Measurements from ENCODE around the gene OR2W3. TPM values are rescaled to one million over a fixed set of nuclear protein-coding genes. Genes with fewer than 3 reads are reported as not detected.

The OR2W3 gene
- total RNA-seq, 1 donor from 2014 or later: not detected

- no peak for DNase-seq (ENCODE audit: low spot score)
Measured at GRCh38 chr1:247914941-247915662, 19.7 kb downstream of the OR2W3 start.

GRCh38 chr1:247919952-247920351 is 24.6 kb downstream of the OR2W3 start, which contains the start of gene OR2T8:
Gene OR2T8 (plus strand): TSS chr1:247920252. CDS start chr1:247921018, 766 bp downstream.
- no peak for DNase-seq (ENCODE audit: low spot score)

- no peak for DNase-seq (ENCODE audit: low spot score)
Measured at GRCh38 chr1:247923941-247924340, 28.6 kb downstream of the OR2W3 start.

- no peak for DNase-seq (ENCODE audit: low spot score)
Measured at GRCh38 chr1:247924868-247925267, 29.5 kb downstream of the OR2W3 start, which contains the start of gene OR2AJ1. Gene OR2AJ1 (plus strand): TSS chr1:247924889. CDS start chr1:247933769, 8,880 bp downstream.

GRCh38 chr1:247933989-247934388 is 38.6 kb downstream of the OR2W3 start:
- DNase-seq (ENCODE audit: low spot score): no peak

- DNase-seq (ENCODE audit: low spot score): no peak
Measured at GRCh38 chr1:247935781-247936180, 40.4 kb downstream of the OR2W3 start.

GRCh38 chr1:247936415-247936814 is 41.0 kb downstream of the OR2W3 start:
- no peak for DNase-seq (ENCODE audit: low spot score)

GRCh38 chr1:247936965-247937734 is 41.8 kb downstream of the OR2W3 start:
- peak; percentile 90 for DNase-seq (ENCODE audit: low spot score)

GRCh38 chr1:247942624-247943023 is 47.2 kb downstream of the OR2W3 start:
- DNase-seq (ENCODE audit: low spot score): no peak

Other genes with a start within 250 kb of the OR2W3 start
- gene OR13G1, start 215.8 kb upstream of the OR2W3 start, total RNA-seq: not detected
- gene OR6F1, start 178.9 kb upstream of the OR2W3 start, total RNA-seq: not detected
- gene OR14K1, start 157.0 kb upstream of the OR2W3 start, total RNA-seq: not detected
- not detected for gene OR14A2, start 147.4 kb upstream of the OR2W3 start, total RNA-seq
- gene OR1C1, start 135.0 kb upstream of the OR2W3 start, total RNA-seq: not detected
- not detected for gene OR14A16, start 71.5 kb upstream of the OR2W3 start, total RNA-seq
- not detected for gene OR11L1, start 53.7 kb upstream of the OR2W3 start, total RNA-seq
- 0.96 TPM for gene TRIM58, start 38.4 kb upstream of the OR2W3 start, total RNA-seq
- gene OR2T8, start 24.7 kb downstream of the OR2W3 start, total RNA-seq: not detected
- not detected for gene OR2AJ1, start 29.3 kb downstream of the OR2W3 start, total RNA-seq
- gene OR2L8, start 53.3 kb downstream of the OR2W3 start, total RNA-seq: not detected
- not detected for gene OR2AK2, start 69.6 kb downstream of the OR2W3 start, total RNA-seq
- not detected for gene OR2L5, start 118.1 kb downstream of the OR2W3 start, total RNA-seq
- 0.10 TPM for gene OR2L2, start 134.5 kb downstream of the OR2W3 start, total RNA-seq
- gene OR2L3, start 151.2 kb downstream of the OR2W3 start, total RNA-seq: not detected
- not detected for gene OR2L13, start 199.6 kb downstream of the OR2W3 start, total RNA-seq
- not detected for gene OR2M5, start 249.6 kb downstream of the OR2W3 start, total RNA-seq